ENCODE data around the gene TLE1. TPM values are rescaled to one million over a fixed set of nuclear protein-coding genes. Genes with fewer than 3 reads are reported as not detected.

TLE1 gene
- total RNA-seq, 1 donor: 9.0 TPM

GRCh38 chr9:81537964-81538363 lies 151.4 kb downstream of the TLE1 start:
- no peak for TF ChIP-seq CTCF (IDR thresholded peaks at IDR 0.05; ENCODE audit: extremely low read depth, low read depth, low read length)
- no peak overlapping the region for H3K4me2 ChIP-seq (ENCODE audit: insufficient read depth, low read length)
- no peaks in the 10 kb centered on the region for H3K4me1 ChIP-seq (ENCODE audit: insufficient read depth, low read length)
- no peak overlapping the region for H3K27ac ChIP-seq (ENCODE audit: low read depth, low read length)
- no peak overlapping the region for H3K4me3 ChIP-seq (ENCODE audit: insufficient read depth, low read length)
- no peaks in the 10 kb centered on the region for H3K9me3 ChIP-seq (ENCODE audit: low read depth, low read length)
- H4K20me1 ChIP-seq (ENCODE audit: insufficient read depth, low read length): no peaks in the 10 kb centered on the region
- DNase-seq (ENCODE audit: insufficient read length, low spot score, missing footprints): no peak
- H2AFZ ChIP-seq (ENCODE audit: low read length): no peak overlapping the region
- no peaks in the 10 kb centered on the region for H3K36me3 ChIP-seq (ENCODE audit: insufficient read depth, low read length)
- H3K79me2 ChIP-seq (ENCODE audit: insufficient read depth, low read length): no peaks in the 10 kb centered on the region
- no peaks in the 10 kb centered on the region for H3K27me3 ChIP-seq (ENCODE audit: insufficient read depth, low read length)

DNA sequence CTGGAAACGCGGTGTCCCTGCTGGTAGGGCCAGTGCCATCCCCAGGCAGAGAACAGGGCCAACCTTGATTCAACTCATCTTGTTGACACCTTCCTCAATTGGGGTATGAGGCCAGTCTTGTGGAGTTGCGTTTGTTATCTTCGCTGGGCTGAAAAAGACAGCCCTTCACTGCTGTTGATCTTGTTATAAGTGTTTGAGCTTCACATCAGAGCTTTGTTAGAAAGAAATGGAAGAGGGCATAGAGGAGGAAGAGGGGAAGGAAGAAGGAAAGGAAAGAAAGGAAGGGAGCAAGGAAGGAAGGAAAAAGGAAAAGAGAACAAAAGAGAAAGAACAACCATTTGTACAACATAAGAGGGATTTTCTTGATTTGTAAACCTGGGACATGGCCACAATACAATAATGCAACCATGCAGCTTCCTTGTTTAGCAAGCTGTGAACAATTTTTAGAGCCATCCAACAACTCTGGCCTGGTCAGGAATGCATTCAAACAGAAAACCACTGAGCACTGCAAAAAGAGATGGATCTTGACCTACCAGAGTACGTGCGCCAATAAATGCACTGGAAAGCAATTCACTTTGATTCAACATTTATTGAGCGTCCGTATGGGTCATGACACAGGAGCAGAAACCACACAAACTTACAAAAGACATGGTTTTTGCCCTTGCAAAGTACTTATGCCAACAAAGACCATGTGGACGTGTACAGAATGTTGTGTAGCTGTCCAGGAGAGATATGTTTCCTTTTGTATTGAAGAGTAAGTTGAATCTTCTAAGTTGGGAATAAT lies 152.9 kb downstream of the TLE1 start:
- Histone ChIP-seq H3K4me2 (ENCODE audit: insufficient read depth, low read length) (no peak overlapping the region), H3K4me1 (ENCODE audit: insufficient read depth, low read length) (no peaks in the 10 kb centered on the region), H3K36me3 (ENCODE audit: insufficient read depth, low read length) (no peaks in the 10 kb centered on the region), H3K4me3 (ENCODE audit: insufficient read depth, low read length) (no peak overlapping the region), H2AFZ (ENCODE audit: low read length) (no peak overlapping the region), H3K9me3 (ENCODE audit: low read depth, low read length) (no peaks in the 10 kb centered on the region), H3K79me2 (ENCODE audit: insufficient read depth, low read length) (no peaks in the 10 kb centered on the region), H3K27me3 (ENCODE audit: insufficient read depth, low read length) (no peaks in the 10 kb centered on the region), H3K27ac (ENCODE audit: low read depth, low read length) (no peak overlapping the region), H4K20me1 (ENCODE audit: insufficient read depth, low read length) (no peaks in the 10 kb centered on the region)
- no peak for TF ChIP-seq CTCF (IDR thresholded peaks at IDR 0.05; ENCODE audit: extremely low read depth, low read depth, low read length)
- DNase-seq (ENCODE audit: insufficient read length, low spot score, missing footprints): no peak

- Histone ChIP-seq H3K9me3 (ENCODE audit: low read depth, low read length) (no peaks in the 10 kb centered on the region), H3K4me3 (ENCODE audit: insufficient read depth, low read length) (no peak overlapping the region), H2AFZ (ENCODE audit: low read length) (no peak overlapping the region), H4K20me1 (ENCODE audit: insufficient read depth, low read length) (no peaks in the 10 kb centered on the region), H3K36me3 (ENCODE audit: insufficient read depth, low read length) (no peaks in the 10 kb centered on the region), H3K27ac (ENCODE audit: low read depth, low read length) (no peak overlapping the region), H3K4me2 (ENCODE audit: insufficient read depth, low read length) (no peak overlapping the region), H3K4me1 (ENCODE audit: insufficient read depth, low read length) (no peaks in the 10 kb centered on the region), H3K27me3 (ENCODE audit: insufficient read depth, low read length) (no peaks in the 10 kb centered on the region), H3K79me2 (ENCODE audit: insufficient read depth, low read length) (no peaks in the 10 kb centered on the region)
- no peak for DNase-seq (ENCODE audit: insufficient read length, low spot score, missing footprints)
- TF ChIP-seq CTCF (IDR thresholded peaks at IDR 0.05; ENCODE audit: extremely low read depth, low read depth, low read length): no peak
Measured at GRCh38 chr9:81535542-81536241, 153.7 kb downstream of the TLE1 start.

DNA sequence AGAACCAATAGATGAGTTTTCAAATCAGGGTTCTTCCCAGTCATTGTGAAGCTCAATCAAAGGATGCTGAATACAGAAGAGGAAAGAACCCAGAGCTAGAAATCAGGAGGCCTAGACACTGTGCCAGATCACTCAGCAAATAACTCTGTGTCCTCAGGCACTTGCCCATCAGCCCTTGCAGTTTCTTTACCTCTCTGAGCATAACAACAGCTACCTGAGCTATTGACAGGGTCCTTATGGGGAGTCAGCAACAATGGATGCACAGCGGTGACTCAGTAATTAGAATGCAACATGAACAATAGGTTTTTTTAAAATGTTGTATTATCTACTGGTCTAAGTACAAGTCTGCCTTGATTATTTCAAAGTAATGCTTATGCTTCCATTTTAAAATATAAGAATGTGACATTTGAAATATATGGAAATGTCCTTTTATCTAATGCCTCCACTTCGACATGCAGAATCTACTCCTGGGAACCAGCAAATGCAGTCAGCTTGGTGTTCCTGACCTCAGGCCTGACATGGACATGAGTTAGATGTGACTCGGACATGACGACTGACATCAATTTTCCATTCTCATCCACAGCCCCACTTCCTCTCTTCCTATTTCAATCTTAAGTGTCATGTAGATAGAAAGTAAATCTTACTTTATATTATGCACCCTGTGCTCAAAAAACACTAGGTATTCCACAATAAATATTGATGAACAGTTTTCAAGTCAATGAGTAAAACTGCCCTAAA lies 155.0 kb downstream of the TLE1 start:
- H3K79me2 ChIP-seq (ENCODE audit: insufficient read depth, low read length): no peaks in the 10 kb centered on the region
- H3K4me1 ChIP-seq (ENCODE audit: insufficient read depth, low read length): no peaks in the 10 kb centered on the region
- DNase-seq (ENCODE audit: insufficient read length, low spot score, missing footprints): no peak
- no peak overlapping the region for H3K4me2 ChIP-seq (ENCODE audit: insufficient read depth, low read length)
- H4K20me1 ChIP-seq (ENCODE audit: insufficient read depth, low read length): no peaks in the 10 kb centered on the region
- no peaks in the 10 kb centered on the region for H3K9me3 ChIP-seq (ENCODE audit: low read depth, low read length)
- no peak overlapping the region for H3K4me3 ChIP-seq (ENCODE audit: insufficient read depth, low read length)
- H3K27ac ChIP-seq (ENCODE audit: low read depth, low read length): no peak overlapping the region
- TF ChIP-seq CTCF (IDR thresholded peaks at IDR 0.05; ENCODE audit: extremely low read depth, low read depth, low read length): no peak
- no peaks in the 10 kb centered on the region for H3K27me3 ChIP-seq (ENCODE audit: insufficient read depth, low read length)
- no peak overlapping the region for H2AFZ ChIP-seq (ENCODE audit: low read length)
- H3K36me3 ChIP-seq (ENCODE audit: insufficient read depth, low read length): no peaks in the 10 kb centered on the region

Measured in osteoblast (primary cell).